Rectal smooth muscle tissue (tissue), 1 donor: ENCODE data around the gene PRPF8.

ENCODE experiments used
- H3K27ac ChIP-seq: one replicate; pipeline ENCODE4 v1.7.0; 2013; ENCODE audit warnings: low read depth, low read length, inconsistent platforms
- H3K27me3 ChIP-seq: one replicate; pipeline ENCODE4 v1.7.0; 2013; ENCODE audit warnings: low read length; ENCODE audit not compliant: control insufficient read depth, insufficient read depth
- H3K36me3 ChIP-seq: one replicate; pipeline ENCODE4 v1.7.0; 2013; ENCODE audit warnings: low read length; ENCODE audit not compliant: control insufficient read depth, insufficient read depth
- H3K4me1 ChIP-seq: one replicate; pipeline ENCODE4 v1.7.0; 2013; ENCODE audit warnings: low read length; ENCODE audit not compliant: control insufficient read depth, insufficient read depth
- H3K4me3 ChIP-seq: one replicate; pipeline ENCODE4 v1.7.0; 2013; ENCODE audit warnings: low read length
- H3K9ac ChIP-seq: one replicate; pipeline ENCODE4 v1.7.0; 2013; ENCODE audit warnings: low read length

PRPF8 gene

DNA sequence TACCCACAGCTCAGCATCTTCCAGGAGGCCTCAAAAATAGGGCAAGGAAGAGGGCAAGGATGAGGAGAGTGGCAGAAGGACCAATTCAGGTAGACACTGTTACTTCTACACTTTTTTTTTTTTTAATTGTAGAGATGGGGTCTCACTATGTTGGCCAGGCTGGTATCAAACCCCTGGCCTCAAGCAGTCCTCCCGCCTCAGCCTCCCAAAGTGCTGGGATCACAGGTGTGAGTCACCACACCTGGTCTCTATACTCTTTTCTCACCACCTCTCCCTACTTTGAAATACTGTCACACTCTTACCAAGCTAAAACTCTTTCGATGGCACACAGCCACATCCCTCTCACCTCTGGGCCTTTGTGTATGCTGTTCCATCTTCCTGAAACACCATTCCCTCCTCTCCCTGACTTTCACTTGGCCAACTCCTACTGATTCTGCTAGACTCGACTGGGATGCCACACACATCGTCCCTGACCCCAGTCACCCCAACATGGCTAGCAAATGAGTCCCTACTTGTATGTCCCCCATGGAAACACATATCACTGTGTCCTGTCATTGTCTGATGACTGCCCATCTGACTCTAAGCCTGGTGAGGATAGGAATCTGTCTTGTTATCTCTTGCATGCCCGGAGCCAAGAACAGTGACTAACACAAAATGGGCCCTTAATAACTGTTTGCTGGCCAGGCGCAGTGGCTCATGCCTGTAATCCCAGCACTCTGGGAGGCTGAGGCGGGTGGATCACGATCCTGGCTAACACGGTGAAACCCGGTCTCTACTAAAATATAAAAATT, 48.8 kb downstream of the PRPF8 start:
- no peak overlapping the region for H3K9ac ChIP-seq
- no peaks in the 10 kb centered on the region for H3K4me1 ChIP-seq
- no peak overlapping the region for H3K4me3 ChIP-seq
- no peaks in the 10 kb centered on the region for H3K36me3 ChIP-seq
- no peak overlapping the region for H3K27ac ChIP-seq
- H3K27me3 ChIP-seq = no peaks in the 10 kb centered on the region

DNA sequence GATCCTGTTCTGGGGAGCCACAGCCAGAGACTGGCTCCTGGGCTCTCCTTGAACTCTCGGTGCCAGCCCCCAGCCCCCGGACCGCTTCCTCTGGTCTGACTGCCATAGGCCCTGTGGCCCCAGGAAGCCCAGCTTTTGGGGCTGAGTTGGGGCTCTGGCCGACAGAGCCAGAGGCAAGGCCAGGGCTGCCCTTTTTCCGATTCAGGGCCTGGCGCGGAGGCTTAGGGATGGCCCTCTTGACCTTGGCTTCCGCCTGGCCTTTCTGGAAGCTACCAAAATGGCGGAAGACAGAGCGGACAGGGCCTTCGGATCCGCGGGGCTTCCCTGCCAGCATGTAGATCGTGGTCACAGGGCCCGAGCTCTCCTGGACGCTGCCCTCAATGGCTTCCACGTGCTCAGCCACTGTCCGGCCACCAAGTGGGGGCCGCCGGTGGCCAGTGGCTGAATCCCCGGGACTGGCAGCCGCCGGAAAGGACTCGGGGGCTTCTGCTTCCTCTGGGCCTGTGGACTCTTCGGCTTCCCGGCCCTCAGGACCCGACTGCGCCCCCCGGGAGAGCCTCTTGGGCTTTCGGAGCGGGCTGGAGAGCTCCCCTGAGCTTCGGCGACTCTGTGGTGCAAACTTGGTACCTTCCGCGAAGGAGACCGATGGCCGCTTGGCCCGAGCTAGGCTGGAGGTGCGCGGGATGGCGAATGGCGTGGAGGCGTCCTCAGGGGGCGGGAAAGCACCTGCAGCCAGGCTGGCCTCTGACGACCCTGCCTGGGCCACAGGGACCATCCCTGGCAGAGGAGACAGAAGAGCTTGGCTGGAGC, 49.6 kb downstream of the PRPF8 start:
- no peaks in the 10 kb centered on the region for H3K27me3 ChIP-seq
- H3K4me1 ChIP-seq = no peaks in the 10 kb centered on the region
- no peak overlapping the region for H3K27ac ChIP-seq
- H3K4me3 ChIP-seq = no peak overlapping the region
- H3K36me3 ChIP-seq = no peaks in the 10 kb centered on the region
- H3K9ac ChIP-seq = no peak overlapping the region

DNA sequence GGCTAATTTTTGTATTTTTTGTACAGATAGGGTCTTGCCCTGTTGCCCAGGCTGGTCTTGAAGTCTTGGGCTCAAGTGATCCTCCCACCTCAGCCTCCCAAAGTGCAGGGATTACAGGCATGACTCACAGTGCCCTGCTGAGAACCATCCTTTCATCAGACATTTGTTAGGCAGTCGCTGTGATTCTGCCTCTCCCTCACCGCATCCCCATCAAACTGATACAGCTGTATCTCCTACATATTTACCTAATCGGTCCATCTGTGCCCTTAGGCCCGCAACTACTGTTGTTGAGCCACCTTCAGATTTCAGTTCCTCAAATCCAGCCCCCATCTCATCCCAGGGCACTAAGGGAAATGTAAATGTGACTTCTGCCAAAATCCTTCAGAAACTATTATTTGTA, 54.0 kb downstream of the PRPF8 start:
- Histone ChIP-seq H3K27ac (no peak overlapping the region), H3K36me3 (peaks cover under 1% of the 10 kb centered on the region), H3K9ac (no peak overlapping the region), H3K4me3 (no peak overlapping the region), H3K27me3 (no peaks in the 10 kb centered on the region), H3K4me1 (no peaks in the 10 kb centered on the region)

DNA sequence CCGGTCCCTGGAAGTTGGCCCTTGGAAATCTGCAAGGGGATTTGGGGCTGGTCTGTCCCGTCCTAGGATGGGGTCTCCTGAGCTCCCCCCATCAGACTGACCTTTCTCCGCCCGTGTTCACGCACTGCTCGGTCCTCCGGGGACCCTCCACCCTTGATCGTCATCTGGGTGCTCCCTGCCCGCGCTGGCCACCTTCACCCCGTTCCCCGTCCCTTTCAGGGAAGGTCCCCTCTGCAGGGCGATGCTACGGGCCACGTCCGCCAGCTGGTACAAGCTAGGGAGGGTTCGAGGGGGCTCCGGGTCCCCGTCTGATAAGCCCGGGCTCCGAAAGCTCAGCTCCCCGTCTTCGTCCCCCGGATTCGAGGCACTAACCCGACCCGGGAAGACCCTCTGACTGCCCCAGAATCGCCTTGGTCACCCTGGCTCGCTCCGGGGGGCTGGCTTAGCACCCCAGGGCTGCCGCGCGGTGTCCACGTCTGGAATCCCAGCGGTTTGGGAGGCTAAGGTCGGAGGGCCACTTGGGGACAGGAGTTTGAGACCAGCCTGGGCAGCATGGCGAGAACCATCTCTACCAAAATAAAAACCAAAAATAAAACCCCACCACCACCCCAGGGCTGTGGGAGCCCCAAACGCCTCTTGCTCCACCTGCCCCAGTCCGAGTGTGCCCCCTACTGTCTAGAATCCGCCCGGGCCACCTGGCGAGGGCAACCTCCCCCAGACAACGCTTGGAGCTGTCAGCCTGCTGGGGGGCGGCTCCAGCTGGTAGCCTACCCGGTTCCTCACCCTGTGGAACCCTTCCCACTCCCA, 55.0 kb downstream of the PRPF8 start:
- H3K4me1 ChIP-seq = no peaks in the 10 kb centered on the region
- H3K27ac ChIP-seq = peak overlapping the region; percentile 92
- H3K9ac ChIP-seq = peak overlapping the region; percentile 51
- H3K4me3 ChIP-seq = peak overlapping the region; percentile 86
- H3K27me3 ChIP-seq = no peaks in the 10 kb centered on the region
- peaks cover 3% of the 10 kb centered on the region for H3K36me3 ChIP-seq

DNA sequence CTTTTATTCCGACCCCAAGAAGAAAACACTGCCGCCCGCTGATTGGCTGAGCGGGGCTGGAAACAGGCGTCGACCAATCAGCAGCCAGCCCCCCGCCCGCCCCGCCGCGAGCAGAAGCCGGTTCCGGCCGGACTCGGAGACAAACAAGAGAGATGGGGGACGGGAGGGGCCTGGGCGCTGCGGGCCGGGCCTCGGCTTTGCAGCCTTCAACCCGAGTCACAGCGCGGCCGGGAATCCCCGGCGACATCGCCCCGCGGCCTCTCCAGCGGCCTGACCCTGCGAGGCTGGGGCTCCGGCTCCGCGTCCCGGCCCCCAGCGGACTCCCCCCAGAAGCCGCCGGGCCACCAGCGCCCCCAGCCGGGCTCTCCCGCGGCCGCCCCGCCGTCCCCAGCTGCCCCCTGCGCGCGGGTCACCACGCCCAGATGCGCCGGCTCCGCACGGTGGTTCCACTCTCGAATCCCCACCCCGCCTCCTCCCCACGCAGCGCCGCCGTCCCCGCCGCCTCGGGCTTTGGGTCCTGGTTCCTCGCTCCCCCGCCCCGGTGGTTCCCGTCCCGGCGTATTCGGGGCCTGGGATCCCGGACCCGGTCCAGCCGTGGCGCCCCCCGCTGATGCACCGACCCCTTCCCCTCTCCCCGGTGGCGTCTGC, 55.7 kb downstream of the PRPF8 start:
- Histone ChIP-seq H3K27ac (peak overlapping the region; percentile 92), H3K4me1 (no peaks in the 10 kb centered on the region), H3K9ac (peak overlapping the region; percentile 51)

DNA sequence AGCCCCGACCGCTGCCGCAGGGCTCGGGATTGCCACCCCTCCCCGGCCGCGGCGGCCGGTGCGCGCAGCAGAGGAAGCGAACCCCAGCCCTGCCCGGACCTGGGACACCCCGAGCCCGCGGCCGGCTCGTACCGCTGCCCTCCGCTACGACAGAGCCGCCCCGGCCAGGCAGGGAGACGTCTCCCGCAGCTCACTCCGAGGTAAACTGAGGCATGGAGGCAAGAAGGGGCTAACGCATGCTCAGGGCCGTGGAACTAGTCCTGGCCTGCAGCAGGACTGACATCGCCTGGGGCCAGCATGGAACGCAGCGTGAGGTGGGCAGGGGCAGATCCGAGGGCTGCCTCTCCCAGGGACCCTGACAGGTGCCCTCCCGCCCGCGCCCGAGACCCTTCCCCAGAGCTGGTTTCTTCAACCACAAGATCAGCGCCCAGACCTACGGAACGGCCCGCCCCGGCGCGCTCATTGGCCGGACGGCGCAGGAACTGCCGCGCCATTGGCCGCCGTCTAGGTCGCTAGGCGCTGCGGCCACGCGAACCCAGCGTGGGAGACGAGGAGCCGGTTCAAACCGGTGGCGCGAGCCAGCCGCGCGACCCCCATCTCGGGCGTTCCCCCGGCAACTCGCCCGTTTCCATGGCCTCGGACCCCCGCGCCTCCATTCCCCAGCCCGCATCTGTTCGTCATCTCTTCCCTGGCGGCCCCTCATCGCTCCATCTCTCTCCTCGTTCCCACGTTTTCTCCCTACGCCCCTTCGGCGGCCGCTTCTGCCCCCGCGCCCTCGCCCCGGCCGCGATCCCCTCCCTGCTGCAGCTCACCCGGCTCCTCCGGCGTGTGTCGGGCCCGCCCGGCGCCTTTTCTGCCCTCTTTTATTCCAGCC, 56.4 kb downstream of the PRPF8 start, which contains the start of gene SLC43A2:
SLC43A2 (minus strand) TSS at position 853 of the 874 bp plus-strand sequence. CDS start 960 bp downstream, outside the sequence.
- peak within 1 kb of the TSS; percentile 92 for H3K27ac ChIP-seq

More for the DNA sequence above, 55.7 kb downstream of the PRPF8 start:
- peak overlapping the region; percentile 86 for H3K4me3 ChIP-seq
- H3K36me3 ChIP-seq = peaks cover 3% of the 10 kb centered on the region
- no peaks in the 10 kb centered on the region for H3K27me3 ChIP-seq

DNA sequence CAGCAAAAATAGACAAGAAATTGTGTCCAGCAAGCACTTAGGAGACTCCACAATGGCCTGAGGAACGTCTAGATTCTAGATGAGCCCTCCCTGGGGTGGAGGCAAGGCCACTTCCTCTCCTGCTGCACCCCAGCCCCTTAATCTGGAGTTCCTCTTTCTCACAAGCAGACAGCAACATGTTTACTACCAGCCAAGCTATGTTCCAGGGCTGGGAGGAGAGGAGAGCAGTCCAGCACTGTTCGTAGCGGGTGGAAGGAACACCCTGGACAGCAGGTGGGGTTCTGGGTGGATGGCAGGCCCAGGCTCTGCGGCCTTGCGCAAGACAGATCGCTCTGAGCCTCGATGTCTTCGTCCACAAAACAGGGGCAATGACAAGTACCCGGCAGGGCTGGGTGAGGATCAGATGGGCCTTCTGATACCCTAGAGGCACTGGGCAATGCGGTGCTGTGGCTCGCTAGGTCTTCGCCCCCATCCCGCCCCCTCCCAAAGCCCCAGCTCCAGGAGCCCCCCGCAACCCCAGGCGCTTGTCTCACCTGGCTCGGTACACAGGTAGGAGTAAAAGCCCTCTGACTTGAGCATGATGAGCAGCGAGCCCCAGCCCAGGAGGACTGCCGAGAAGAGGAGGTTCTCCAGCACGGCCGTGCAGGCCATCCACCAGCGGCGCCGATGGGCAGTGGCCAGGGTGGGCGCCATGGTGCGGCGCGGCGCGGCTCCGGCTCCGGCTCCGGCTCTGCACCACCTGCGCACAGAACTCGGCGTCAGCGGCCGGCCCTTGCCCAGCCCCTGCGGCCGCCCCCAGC, 57.3 kb downstream of the PRPF8 start:
- peak overlapping the region; percentile 51 for H3K9ac ChIP-seq
- H3K4me3 ChIP-seq = peak overlapping the region; percentile 86
- H3K27ac ChIP-seq = peak overlapping the region; percentile 31
- H3K4me1 ChIP-seq = no peaks in the 10 kb centered on the region
- H3K36me3 ChIP-seq = peaks cover 3% of the 10 kb centered on the region
- H3K27me3 ChIP-seq = no peaks in the 10 kb centered on the region

More for the DNA sequence above, 56.4 kb downstream of the PRPF8 start, which contains the start of gene SLC43A2:
- peak within 1 kb of the TSS; percentile 51 for H3K9ac ChIP-seq
- peaks cover 3% of the 10 kb centered on the region for H3K36me3 ChIP-seq
- H3K27me3 ChIP-seq = no peaks in the 10 kb centered on the region
- peak within 1 kb of the TSS; percentile 86 for H3K4me3 ChIP-seq
- no peaks in the 10 kb centered on the region for H3K4me1 ChIP-seq

DNA sequence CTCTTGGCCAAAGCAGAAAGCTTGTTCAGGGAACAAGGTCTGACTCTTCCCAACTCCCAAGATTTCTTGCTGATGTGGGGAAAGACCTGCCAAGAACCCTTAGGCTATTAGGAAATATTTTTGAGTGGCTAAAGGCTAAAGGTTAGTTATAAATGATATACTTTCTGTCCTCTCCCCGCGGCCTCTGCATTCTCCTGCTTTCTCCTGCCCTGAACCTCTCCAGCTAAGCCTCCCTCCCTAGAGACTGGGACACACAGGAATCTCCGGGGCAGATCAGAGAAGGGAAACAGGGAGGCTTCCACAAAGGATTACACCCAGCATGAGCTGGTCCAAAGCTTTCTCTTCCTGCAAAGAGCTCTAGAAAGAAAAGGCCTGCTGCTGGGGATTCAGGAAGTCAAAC, 58.3 kb downstream of the PRPF8 start:
- Histone ChIP-seq H3K27ac (no peak overlapping the region), H3K36me3 (peaks cover 3% of the 10 kb centered on the region), H3K4me1 (no peaks in the 10 kb centered on the region), H3K4me3 (no peak overlapping the region), H3K27me3 (no peaks in the 10 kb centered on the region), H3K9ac (no peak overlapping the region)

DNA sequence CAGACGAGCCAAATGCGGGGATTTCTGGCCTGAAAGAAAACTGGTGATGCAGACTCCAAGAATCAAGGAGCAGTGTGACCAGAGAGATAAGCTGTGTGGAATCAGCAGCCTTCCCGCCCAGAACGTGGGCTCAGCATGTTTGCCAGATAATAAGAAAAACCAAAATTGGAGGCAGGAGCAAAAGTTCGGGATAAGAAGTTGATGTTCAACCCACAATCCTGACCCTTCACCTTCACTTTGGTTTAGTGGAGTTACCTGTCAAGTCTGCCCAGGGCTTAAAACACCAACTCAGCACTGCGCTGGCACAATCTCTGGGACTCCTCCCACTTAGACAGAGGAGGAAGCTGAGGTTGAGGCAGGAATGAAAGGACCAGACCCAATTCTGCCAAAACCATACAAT, 59.1 kb downstream of the PRPF8 start:
- no peaks in the 10 kb centered on the region for H3K4me1 ChIP-seq
- H3K4me3 ChIP-seq = no peak overlapping the region
- H3K9ac ChIP-seq = no peak overlapping the region
- H3K27me3 ChIP-seq = no peaks in the 10 kb centered on the region
- peaks cover 3% of the 10 kb centered on the region for H3K36me3 ChIP-seq
- no peak overlapping the region for H3K27ac ChIP-seq

DNA sequence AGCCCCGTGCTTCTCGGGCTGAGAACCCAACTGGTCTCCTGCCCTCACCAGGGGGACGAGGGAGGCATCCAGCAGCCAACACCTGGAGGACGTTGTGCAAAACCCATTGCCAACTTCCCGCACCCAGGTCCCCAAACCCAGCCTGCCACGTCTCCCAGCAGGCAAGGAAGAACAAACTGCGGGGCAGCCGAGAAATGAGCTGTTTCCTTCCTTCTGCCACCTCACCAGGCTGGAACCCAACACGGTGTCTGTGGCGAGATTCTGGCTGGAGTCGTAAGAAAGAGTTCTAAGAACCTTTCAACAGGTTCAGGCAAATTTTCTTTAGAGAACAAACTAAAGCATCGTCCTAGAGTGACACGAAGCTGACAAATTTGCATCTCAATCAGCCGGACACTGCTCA, 59.6 kb downstream of the PRPF8 start:
- Histone ChIP-seq H3K36me3 (peaks cover 3% of the 10 kb centered on the region), H3K4me3 (no peak overlapping the region), H3K9ac (no peak overlapping the region), H3K27me3 (no peaks in the 10 kb centered on the region), H3K27ac (no peak overlapping the region), H3K4me1 (no peaks in the 10 kb centered on the region)
